GM12878 (cell line): ENCODE measurements around the gene RUSC1. TPM values are rescaled to one million over a fixed set of nuclear protein-coding genes. Genes with fewer than 3 reads are reported as not detected.

Experiments
- ATF3 ChIP-seq: IDR thresholded peaks from 2 replicates; pipeline ENCODE4 v1.6.1; 2011; ENCODE audit warnings: low read depth, mild to moderate bottlenecking, low read length, moderate library complexity, borderline replicate concordance; ENCODE audit errors: extremely low read depth
- CHD2 ChIP-seq: IDR thresholded peaks from 2 replicates; pipeline ENCODE4 v1.6.1; 2011; ENCODE audit warnings: low read depth, low read length, improper control_type of control experiment, borderline replicate concordance
- CTCF ChIP-seq, 3 experiments: IDR thresholded peaks in 2 of 3; conservative IDR thresholded peaks in 1 of 3; 2 replicates each; pipeline ENCODE4 v1.5.1; 2011; ENCODE audit warnings: low read depth in 3 of 3, low read length in 3 of 3, mild to moderate bottlenecking in 3 of 3, control low read depth in 2 of 3, moderate library complexity in 2 of 3, inconsistent platforms in 1 of 3, mixed read lengths in 1 of 3; ENCODE audit not compliant: control insufficient read depth in 2 of 3, insufficient read depth in 1 of 3; ENCODE audit errors: extremely low read depth in 1 of 3
- DPF2 ChIP-seq: fragments of 450-650 bp; IDR thresholded peaks from 2 replicates; pipeline ENCODE4 v1.6.1; 2017; ENCODE audit warnings: mild to moderate bottlenecking
- E2F8 ChIP-seq: fragments of 450-650 bp; IDR thresholded peaks from 2 replicates; pipeline ENCODE4 v1.6.1; 2018; ENCODE audit warnings: mild to moderate bottlenecking, low read depth, moderate library complexity; ENCODE audit not compliant: partially characterized antibody
- EZH2 ChIP-seq: IDR thresholded peaks from 2 replicates; pipeline ENCODE4 v1.6.1; 2012; ENCODE audit warnings: low read depth, mild to moderate bottlenecking, control low read depth, inconsistent platforms, low read length, borderline replicate concordance; ENCODE audit not compliant: control insufficient read depth
- IRF3 ChIP-seq: fragments of 450-650 bp; IDR thresholded peaks from 2 replicates; pipeline ENCODE4 v1.6.1; 2014; ENCODE audit warnings: mild to moderate bottlenecking
- MLLT1 ChIP-seq: fragments of 450-650 bp; IDR thresholded peaks from 2 replicates; pipeline ENCODE4 v1.6.1; 2016; ENCODE audit warnings: mild to moderate bottlenecking
- NFYB ChIP-seq: IDR thresholded peaks from 2 replicates; pipeline ENCODE4 v1.6.1; 2011; ENCODE audit warnings: low read depth, mild to moderate bottlenecking, low read length, improper control_type of control experiment, moderate library complexity; ENCODE audit not compliant: insufficient read depth
- PRDM15 ChIP-seq: fragments of 450-650 bp; formaldehyde crosslinking; IDR thresholded peaks from 2 replicates; pipeline ENCODE4 v1.4.0; 2020; ENCODE audit warnings: mild to moderate bottlenecking, moderate library complexity
- RELB ChIP-seq: fragments of 450-650 bp; IDR thresholded peaks from 2 replicates; pipeline ENCODE4 v1.6.1; 2017; ENCODE audit warnings: low read depth, mild to moderate bottlenecking, moderate library complexity
- SMAD1 ChIP-seq: fragments of 450-650 bp; IDR thresholded peaks from 2 replicates; pipeline ENCODE4 v1.6.1; 2018; ENCODE audit warnings: mild to moderate bottlenecking, low read depth; ENCODE audit not compliant: partially characterized antibody
- polyA plus RNA-seq, 11 experiments: library from polyadenylated mRNA; depleted of rRNA in 4 of 11; unstranded in 6 of 11; stranded (reverse) in 5 of 11; fragments of >200 nt; fragmentation: Nextera tagmentation in 4 of 11; fragmentation: Illumina TruSeq in 1 of 11; extraction: Ambion mirVana in 4 of 11; extraction: Trizol in 1 of 11; gene quantifications; 1 replicate in 1 of 11; 2 replicates in 10 of 11; pipeline versions ENCODE4 v1.2.1 to v1.2.3, GENCODE V29; 2011 to 2016; ENCODE audit warnings: inconsistent platforms in 2 of 11, missing spikeins in 2 of 11, low read depth in 1 of 11
- total RNA-seq, 4 experiments: library from RNA; depleted of rRNA in 3 of 4; stranded (reverse); fragments of >200 nt in 3 of 4; fragmentation: Illumina TruSeq in 1 of 4; extraction: Trizol in 1 of 4; gene quantifications; 2 replicates each; pipeline versions ENCODE4 v1.2.1 to v1.2.3, GENCODE V29; 2013 to 2021

RUSC1 gene
- total and polyA plus RNA-seq, 10 of the 15 experiments (the other 5 are each of a cell fraction or from before 2014, with no cell fraction given), result 1.1 to 23.7 (median 12.3) TPM

GRCh38 chr1:155273343-155274245, 47.1 kb upstream of the RUSC1 start, which contains the start of gene CLK2 (continued):
- TF ChIP-seq PRDM15 (CRISPR knock-in tag) (no peak), NFYB (no peak), RELB (peak; percentile 52; the same call in 1 of the 2 replicates), ATF3 (peak; percentile 34; the same call in 1 of the 2 replicates), EZH2 (no peak), CTCF (IDR thresholded peaks at IDR 0.05 in 2 of 3, conservative IDR thresholded peaks at IDR 0.05 in 1 of 3; ENCODE audit: control insufficient read depth in 2 of 3, extremely low read depth in 1 of 3, insufficient read depth in 1 of 3, low read depth in 3 of 3, low read length in 3 of 3) (0 out of 6 replicates have a peak, but pooled peaks of 1 of the 3 experiments have one; percentile 4), CHD2 (0 out of 2 replicates have a peak, but pooled peaks have one; percentile 39), IRF3 (no peak), MLLT1 (peak; percentile 57; the same call in 1 of the 2 replicates), E2F8 (peak; percentile 57), SMAD1 (peak; percentile 50), DPF2 (no peak)
